Keratinocyte (primary cell): ENCODE measurements around the gene PSMD8.

ENCODE experiments used
- CTCF ChIP-seq, 3 experiments: IDR thresholded peaks in 1 of 3; conservative IDR thresholded peaks in 1 of 3; optimal IDR thresholded peaks in 1 of 3; 2 replicates in 2 of 3; 3 replicates in 1 of 3; pipeline versions ENCODE3 to v1.5.1; 2011; ENCODE audit warnings: low read length in 3 of 3, mild to moderate bottlenecking in 3 of 3, moderate library complexity in 2 of 3, control low read depth in 1 of 3, inconsistent platforms in 1 of 3; ENCODE audit not compliant: insufficient read depth in 2 of 3; ENCODE audit errors: extremely low read depth in 1 of 3
- EZH2 ChIP-seq: IDR thresholded peaks from one replicate; pipeline ENCODE4 v1.6.1; 2012; ENCODE audit warnings: inconsistent platforms, mild to moderate bottlenecking, low read length, moderate library complexity

- no peak for TF ChIP-seq CTCF (optimal IDR thresholded peaks at IDR 0.05 in 1 of 3, IDR thresholded peaks at IDR 0.05 in 1 of 3, conservative IDR thresholded peaks at IDR 0.05 in 1 of 3; ENCODE audit: extremely low read depth in 1 of 3, insufficient read depth in 2 of 3, low read length in 3 of 3)
- no peak for TF ChIP-seq EZH2
Observed at GRCh38 chr19:38387550-38388348, 13.4 kb downstream of the PSMD8 start, which contains the start of gene GGN.
